HepG2 (cell line): ENCODE data around the gene GPR176. TPM values are rescaled to one million over a fixed set of nuclear protein-coding genes. Genes with fewer than 3 reads are reported as not detected.

Experiments
- ATAD3A ChIP-seq: sonication (generic); formaldehyde crosslinking; IDR thresholded peaks from 2 replicates; pipeline ENCODE4 v1.4.0; 2020; ENCODE audit warnings: missing genetic modification reagents
- BORCS8-MEF2B ChIP-seq: sonication (generic); formaldehyde crosslinking; IDR thresholded peaks from 2 replicates; pipeline ENCODE4 v1.8.0; 2022; ENCODE audit warnings: mild to moderate bottlenecking, missing genetic modification reagents
- HNRNPH1 ChIP-seq: fragments of 200-400 bp; formaldehyde crosslinking; optimal IDR thresholded peaks from 2 replicates; pipeline ENCODE3; 2017; ENCODE audit warnings: mild to moderate bottlenecking, low read depth, low read length
- KLF15 ChIP-seq: sonication (generic); formaldehyde crosslinking; IDR thresholded peaks from 2 replicates; pipeline ENCODE4 v1.8.1; 2023; ENCODE audit warnings: borderline replicate concordance, mild to moderate bottlenecking, inconsistent platforms, missing genetic modification reagents, mixed read lengths
- MAFF ChIP-seq: IDR thresholded peaks from 2 replicates; pipeline ENCODE4 v1.6.1; 2011; ENCODE audit warnings: low read depth, low read length, improper control_type of control experiment
- MED13 ChIP-seq: sonication (generic); formaldehyde crosslinking; IDR thresholded peaks from 2 replicates; pipeline ENCODE4 v1.5.0; 2020; ENCODE audit warnings: missing genetic modification reagents
- MIER2 ChIP-seq: IDR thresholded peaks from 2 replicates; pipeline ENCODE4 v1.6.1; 2016; ENCODE audit warnings: missing biosample characterization, missing genetic modification reagents
- MIER3 ChIP-seq: IDR thresholded peaks from 2 replicates; pipeline ENCODE4 v1.6.1; 2016; ENCODE audit warnings: missing compliant biosample characterization, borderline replicate concordance
- NCOA5 ChIP-seq: sonication (generic); formaldehyde crosslinking; IDR thresholded peaks from 2 replicates; pipeline ENCODE4 v1.4.0; 2020; ENCODE audit warnings: missing genetic modification reagents
- POLR2G ChIP-seq: fragments of 200-400 bp; formaldehyde crosslinking; IDR thresholded peaks from 2 replicates; pipeline ENCODE4 v1.6.1; 2018; ENCODE audit warnings: mild to moderate bottlenecking, low read depth, low read length, moderate library complexity
- SIN3A ChIP-seq: IDR thresholded peaks from 2 replicates; pipeline ENCODE4 v1.6.1; 2011; ENCODE audit warnings: low read depth, mild to moderate bottlenecking, control low read depth, low read length, borderline replicate concordance
- ZFP41 ChIP-seq: sonication (generic); formaldehyde crosslinking; IDR thresholded peaks from 2 replicates; pipeline ENCODE4 v1.4.0; 2020; ENCODE audit warnings: mild to moderate bottlenecking, missing genetic modification reagents, borderline replicate concordance
- ZNF10 ChIP-seq: sonication (generic); formaldehyde crosslinking; IDR thresholded peaks from 2 replicates; pipeline ENCODE4 v1.4.0; 2020; ENCODE audit warnings: mild to moderate bottlenecking, low read depth, missing genetic modification reagents, borderline replicate concordance
- ZNF143 ChIP-seq: sonication (generic); formaldehyde crosslinking; IDR thresholded peaks from 2 replicates; pipeline ENCODE4 v1.4.0; 2020; ENCODE audit warnings: missing genetic modification reagents
- ZNF343 ChIP-seq: sonication (generic); formaldehyde crosslinking; IDR thresholded peaks from 2 replicates; pipeline ENCODE4 v1.4.0; 2020; ENCODE audit warnings: mild to moderate bottlenecking, missing genetic modification reagents
- ZNF761 ChIP-seq: sonication (generic); formaldehyde crosslinking; conservative IDR thresholded peaks from 2 replicates; pipeline ENCODE4 v1.4.0; 2020; ENCODE audit warnings: mild to moderate bottlenecking, missing genetic modification reagents
- ZNF775 ChIP-seq: sonication (generic); formaldehyde crosslinking; IDR thresholded peaks from 2 replicates; pipeline ENCODE4 v1.4.0; 2020; ENCODE audit warnings: missing genetic modification reagents, mild to moderate bottlenecking, moderate library complexity, borderline replicate concordance
- ZNF878 ChIP-seq: sonication (generic); formaldehyde crosslinking; IDR thresholded peaks from 2 replicates; pipeline ENCODE4 v1.8.1; 2023; ENCODE audit warnings: mild to moderate bottlenecking, missing genetic modification reagents, moderate library complexity
- polyA plus RNA-seq, 8 experiments: library from polyadenylated mRNA; depleted of rRNA in 3 of 8; stranded (reverse) in 7 of 8; unstranded in 1 of 8; fragments of >200 nt; fragmentation: Illumina TruSeq in 4 of 8; extraction: Trizol in 4 of 8; gene quantifications; 2 replicates each; pipeline versions ENCODE4 v1.2.1 to v1.2.3, GENCODE V29; 2011 to 2016; ENCODE audit warnings: low read depth in 4 of 8, missing spikeins in 1 of 8, mixed read lengths in 1 of 8; ENCODE audit not compliant: insufficient read depth in 1 of 8
- total RNA-seq, 5 experiments: library from RNA; depleted of rRNA; stranded (reverse); fragments of >200 nt; fragmentation: Illumina TruSeq; extraction: Trizol; gene quantifications; 2 replicates each; pipeline ENCODE4 v1.2.3, GENCODE V29; 2016; ENCODE audit warnings: low read depth in 1 of 5
- TF ChIP-seq, protein P1 (sequence below): IDR thresholded peaks from 2 replicates; pipeline ENCODE4 v1.6.1; 2018; ENCODE audit warnings: missing genetic modification reagents
- TF ChIP-seq, protein P2 (sequence below): IDR thresholded peaks from 2 replicates; pipeline ENCODE4 v1.6.1; 2012; ENCODE audit warnings: inconsistent platforms
- TF ChIP-seq, protein P3 (sequence below): IDR thresholded peaks from 2 replicates; pipeline ENCODE4 v1.6.1; 2016; ENCODE audit warnings: mild to moderate bottlenecking, missing biosample characterization, missing genetic modification reagents
- TF ChIP-seq, protein P4 (sequence below): sonication (generic); formaldehyde crosslinking; conservative IDR thresholded peaks from 2 replicates; pipeline ENCODE4 v1.4.0; 2020; ENCODE audit warnings: missing genetic modification reagents
- TF ChIP-seq, protein P5 (sequence below): sonication (generic); formaldehyde crosslinking; IDR thresholded peaks from 2 replicates; pipeline ENCODE4 v1.4.0; 2020; ENCODE audit warnings: mild to moderate bottlenecking, missing genetic modification reagents
- TF ChIP-seq, protein P6 (sequence below): sonication (generic); formaldehyde crosslinking; IDR thresholded peaks from 2 replicates; pipeline ENCODE4 v1.4.0; 2020; ENCODE audit warnings: missing genetic modification reagents
- TF ChIP-seq, protein P7 (sequence below): sonication (generic); formaldehyde crosslinking; IDR thresholded peaks from 2 replicates; pipeline ENCODE4 v1.4.0; 2020; ENCODE audit warnings: missing genetic modification reagents, borderline replicate concordance

Gene GPR176
- total and polyA plus RNA-seq, 2 of the 13 experiments (the other 11 are each of a cell fraction or from before 2014, with no cell fraction given) = 0.11 to 0.20 TPM

DNA sequence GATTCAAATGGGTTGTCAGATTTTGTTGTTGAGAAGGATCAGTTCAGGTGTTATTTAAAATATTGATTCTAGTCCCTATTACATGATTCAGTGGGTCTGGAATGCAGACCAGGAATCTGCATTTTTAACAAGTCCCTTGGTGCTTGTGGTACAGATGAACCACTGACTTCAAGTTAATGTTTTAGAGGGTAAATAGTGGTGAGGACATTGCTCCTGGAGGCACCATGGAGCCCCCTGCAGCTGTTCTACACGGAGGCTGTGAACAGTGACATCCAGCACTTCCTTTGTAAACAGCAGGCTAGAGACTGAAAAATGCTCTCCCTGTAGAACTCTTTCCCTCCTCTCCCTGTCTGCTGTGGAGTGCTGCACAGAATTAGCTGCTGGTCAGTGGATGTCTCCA is 132.6 kb downstream of the GPR176 start (continued):
- TF ChIP-seq ZNF775 (CRISPR knock-in tag) (no peak), MIER2 (no peak), POLR2G (no peak), ZNF343 (CRISPR knock-in tag) (no peak), MAFF (no peak), KLF15 (CRISPR knock-in tag) (no peak), ZNF761 (no peak), ATAD3A (CRISPR knock-in tag) (no peak), SIN3A (no peak), ZNF10 (no peak), ZFP41 (CRISPR knock-in tag) (no peak), MED13 (CRISPR knock-in tag) (no peak), HNRNPH1 (no peak), ZNF143 (CRISPR knock-in tag) (no peak), BORCS8-MEF2B (CRISPR knock-in tag) (no peak), MIER3 (CRISPR knock-in tag) (no peak), NCOA5 (no peak), ZNF878 (no peak)
- TF ChIP-seq, protein P1, sequence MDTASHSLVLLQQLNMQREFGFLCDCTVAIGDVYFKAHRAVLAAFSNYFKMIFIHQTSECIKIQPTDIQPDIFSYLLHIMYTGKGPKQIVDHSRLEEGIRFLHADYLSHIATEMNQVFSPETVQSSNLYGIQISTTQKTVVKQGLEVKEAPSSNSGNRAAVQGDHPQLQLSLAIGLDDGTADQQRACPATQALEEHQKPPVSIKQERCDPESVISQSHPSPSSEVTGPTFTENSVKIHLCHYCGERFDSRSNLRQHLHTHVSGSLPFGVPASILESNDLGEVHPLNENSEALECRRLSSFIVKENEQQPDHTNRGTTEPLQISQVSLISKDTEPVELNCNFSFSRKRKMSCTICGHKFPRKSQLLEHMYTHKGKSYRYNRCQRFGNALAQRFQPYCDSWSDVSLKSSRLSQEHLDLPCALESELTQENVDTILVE (CRISPR knock-in tag) = 0 out of 2 replicates have a peak, but pooled peaks have one; percentile 24
- TF ChIP-seq, protein P2, sequence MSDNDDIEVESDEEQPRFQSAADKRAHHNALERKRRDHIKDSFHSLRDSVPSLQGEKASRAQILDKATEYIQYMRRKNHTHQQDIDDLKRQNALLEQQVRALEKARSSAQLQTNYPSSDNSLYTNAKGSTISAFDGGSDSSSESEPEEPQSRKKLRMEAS = peak; percentile 25; the same call in 1 of the 2 replicates
- TF ChIP-seq, protein P3, sequence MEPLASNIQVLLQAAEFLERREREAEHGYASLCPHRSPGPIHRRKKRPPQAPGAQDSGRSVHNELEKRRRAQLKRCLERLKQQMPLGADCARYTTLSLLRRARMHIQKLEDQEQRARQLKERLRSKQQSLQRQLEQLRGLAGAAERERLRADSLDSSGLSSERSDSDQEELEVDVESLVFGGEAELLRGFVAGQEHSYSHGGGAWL (CRISPR knock-in tag) = no peak
- TF ChIP-seq, protein P4, sequence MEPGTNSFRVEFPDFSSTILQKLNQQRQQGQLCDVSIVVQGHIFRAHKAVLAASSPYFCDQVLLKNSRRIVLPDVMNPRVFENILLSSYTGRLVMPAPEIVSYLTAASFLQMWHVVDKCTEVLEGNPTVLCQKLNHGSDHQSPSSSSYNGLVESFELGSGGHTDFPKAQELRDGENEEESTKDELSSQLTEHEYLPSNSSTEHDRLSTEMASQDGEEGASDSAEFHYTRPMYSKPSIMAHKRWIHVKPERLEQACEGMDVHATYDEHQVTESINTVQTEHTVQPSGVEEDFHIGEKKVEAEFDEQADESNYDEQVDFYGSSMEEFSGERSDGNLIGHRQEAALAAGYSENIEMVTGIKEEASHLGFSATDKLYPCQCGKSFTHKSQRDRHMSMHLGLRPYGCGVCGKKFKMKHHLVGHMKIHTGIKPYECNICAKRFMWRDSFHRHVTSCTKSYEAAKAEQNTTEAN = 0 out of 2 replicates have a peak, but pooled peaks have one; percentile 37
- TF ChIP-seq, protein P5, sequence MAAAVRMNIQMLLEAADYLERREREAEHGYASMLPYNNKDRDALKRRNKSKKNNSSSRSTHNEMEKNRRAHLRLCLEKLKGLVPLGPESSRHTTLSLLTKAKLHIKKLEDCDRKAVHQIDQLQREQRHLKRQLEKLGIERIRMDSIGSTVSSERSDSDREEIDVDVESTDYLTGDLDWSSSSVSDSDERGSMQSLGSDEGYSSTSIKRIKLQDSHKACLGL = no peak
- TF ChIP-seq, protein P6, sequence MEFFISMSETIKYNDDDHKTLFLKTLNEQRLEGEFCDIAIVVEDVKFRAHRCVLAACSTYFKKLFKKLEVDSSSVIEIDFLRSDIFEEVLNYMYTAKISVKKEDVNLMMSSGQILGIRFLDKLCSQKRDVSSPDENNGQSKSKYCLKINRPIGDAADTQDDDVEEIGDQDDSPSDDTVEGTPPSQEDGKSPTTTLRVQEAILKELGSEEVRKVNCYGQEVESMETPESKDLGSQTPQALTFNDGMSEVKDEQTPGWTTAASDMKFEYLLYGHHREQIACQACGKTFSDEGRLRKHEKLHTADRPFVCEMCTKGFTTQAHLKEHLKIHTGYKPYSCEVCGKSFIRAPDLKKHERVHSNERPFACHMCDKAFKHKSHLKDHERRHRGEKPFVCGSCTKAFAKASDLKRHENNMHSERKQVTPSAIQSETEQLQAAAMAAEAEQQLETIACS (CRISPR knock-in tag) = no peak
- TF ChIP-seq, protein P7, sequence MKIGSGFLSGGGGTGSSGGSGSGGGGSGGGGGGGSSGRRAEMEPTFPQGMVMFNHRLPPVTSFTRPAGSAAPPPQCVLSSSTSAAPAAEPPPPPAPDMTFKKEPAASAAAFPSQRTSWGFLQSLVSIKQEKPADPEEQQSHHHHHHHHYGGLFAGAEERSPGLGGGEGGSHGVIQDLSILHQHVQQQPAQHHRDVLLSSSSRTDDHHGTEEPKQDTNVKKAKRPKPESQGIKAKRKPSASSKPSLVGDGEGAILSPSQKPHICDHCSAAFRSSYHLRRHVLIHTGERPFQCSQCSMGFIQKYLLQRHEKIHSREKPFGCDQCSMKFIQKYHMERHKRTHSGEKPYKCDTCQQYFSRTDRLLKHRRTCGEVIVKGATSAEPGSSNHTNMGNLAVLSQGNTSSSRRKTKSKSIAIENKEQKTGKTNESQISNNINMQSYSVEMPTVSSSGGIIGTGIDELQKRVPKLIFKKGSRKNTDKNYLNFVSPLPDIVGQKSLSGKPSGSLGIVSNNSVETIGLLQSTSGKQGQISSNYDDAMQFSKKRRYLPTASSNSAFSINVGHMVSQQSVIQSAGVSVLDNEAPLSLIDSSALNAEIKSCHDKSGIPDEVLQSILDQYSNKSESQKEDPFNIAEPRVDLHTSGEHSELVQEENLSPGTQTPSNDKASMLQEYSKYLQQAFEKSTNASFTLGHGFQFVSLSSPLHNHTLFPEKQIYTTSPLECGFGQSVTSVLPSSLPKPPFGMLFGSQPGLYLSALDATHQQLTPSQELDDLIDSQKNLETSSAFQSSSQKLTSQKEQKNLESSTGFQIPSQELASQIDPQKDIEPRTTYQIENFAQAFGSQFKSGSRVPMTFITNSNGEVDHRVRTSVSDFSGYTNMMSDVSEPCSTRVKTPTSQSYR (CRISPR knock-in tag) = no peak
